K562 treated with DMSO at 1 percent for 24 hours (cell line): ENCODE results near the gene ZNF8. TPM values are rescaled to one million over a fixed set of nuclear protein-coding genes. Genes with fewer than 3 reads are reported as not detected.

Experiments used
- total RNA-seq: library from RNA; unstranded; fragments of 300-600 nt; gene quantifications from 2 replicates; pipeline ENCODE4 v1.2.3, GENCODE V29; 2022; ENCODE audit warnings: low read depth; ENCODE audit not compliant: insufficient read depth

Gene ZNF8
- total RNA-seq: 1.5 and 1.7 TPM in 2 replicates

DNA sequence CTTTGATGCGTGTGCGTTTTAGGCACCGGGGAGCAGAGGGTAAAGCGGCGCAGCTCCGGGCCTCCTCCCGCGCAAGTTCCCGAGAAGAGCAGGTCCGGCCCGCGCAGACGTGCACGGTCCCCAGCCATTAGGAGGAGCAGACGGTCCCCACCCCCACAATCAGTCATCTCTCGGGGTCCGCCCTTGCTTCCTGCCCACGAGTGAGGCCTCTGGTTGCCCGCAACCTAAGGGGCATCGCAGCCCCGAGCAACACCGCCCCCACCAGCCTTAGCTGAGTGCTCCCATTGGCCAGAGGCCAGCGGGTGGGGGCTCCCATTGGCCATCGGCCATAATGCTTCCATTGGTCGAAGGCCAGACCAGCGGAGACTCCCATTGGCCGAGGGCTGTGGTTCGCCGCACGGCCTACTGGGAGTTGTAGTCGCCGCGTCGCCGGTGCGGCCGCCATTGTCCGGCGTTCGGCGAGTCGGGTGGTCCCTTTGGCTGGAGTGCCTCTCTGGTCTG, at the start of gene ZNF8:
ZNF8 (plus strand) TSS at position 415 of the 501 bp plus-strand sequence. CDS start 127 bp downstream, outside the sequence.

GRCh38 chr19:58305065-58305931, 26.5 kb downstream of the ZNF8 start, which contains the start of gene ERVK3-1:
TSS of gene ERVK3-1 (plus strand) at chr19:58305377. CDS start at chr19:58312169, 6,792 bp downstream.

DNA sequence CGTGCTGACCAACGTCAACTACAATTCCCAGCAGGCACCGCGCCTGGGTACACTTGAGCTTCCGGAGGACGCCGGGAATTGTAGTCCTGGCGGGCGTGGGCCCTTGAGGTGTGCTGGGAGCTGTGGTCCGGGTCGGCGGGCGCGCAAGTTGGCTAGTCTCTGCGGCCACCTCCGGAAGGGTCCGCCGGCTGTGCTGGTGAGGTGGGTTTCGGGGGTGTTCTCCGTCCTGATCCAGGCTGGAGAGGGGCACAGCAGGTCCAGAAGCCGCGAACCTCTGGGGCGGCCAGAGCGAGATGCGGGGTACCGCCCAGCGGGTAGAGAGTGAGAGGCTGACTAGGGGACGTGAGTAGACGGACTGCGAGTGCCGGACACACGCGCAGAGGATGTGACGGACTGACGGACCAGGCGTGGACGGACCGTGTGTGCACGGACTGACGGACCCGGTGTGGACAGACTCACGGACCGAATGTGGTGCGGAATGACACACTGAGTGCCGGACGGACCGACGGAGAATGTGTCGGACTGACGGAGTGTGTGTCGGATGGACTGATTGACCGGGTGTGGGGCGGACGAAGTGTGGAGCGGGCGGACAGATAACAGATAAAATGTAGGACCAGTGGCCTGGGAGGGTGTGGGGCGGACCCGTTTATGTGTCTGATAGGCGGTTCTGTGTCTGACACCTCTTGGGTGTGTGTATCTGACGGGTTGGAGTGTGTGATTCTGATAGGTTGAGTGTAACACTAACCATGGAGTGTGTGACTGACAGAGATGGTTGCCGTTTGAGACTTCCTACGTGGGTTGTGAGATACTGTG, 48.4 kb downstream of the ZNF8 start, which contains the start of gene ZSCAN22:
ZSCAN22 (plus strand) TSS at position 81 of the 813 bp plus-strand sequence. CDS start 7,809 bp downstream, outside the sequence.

Other genes starting within 250 kb of the ZNF8 start
- gene ZSCAN1, start 244.9 kb upstream of the ZNF8 start, total RNA-seq: not detected in 2 replicates
- gene ZNF135, start 219.7 kb upstream of the ZNF8 start, total RNA-seq: 0.14 and 0.32 TPM in 2 replicates
- 7.9 and 11.5 TPM in 2 replicates for gene ZSCAN18, start 180.7 kb upstream of the ZNF8 start, total RNA-seq
- gene ZNF329, start 128.2 kb upstream of the ZNF8 start, total RNA-seq: 2.6 and 2.7 TPM in 2 replicates
- 33.1 and 33.2 TPM in 2 replicates for gene ZNF274, start 95.9 kb upstream of the ZNF8 start, total RNA-seq
- gene ZNF544, start 50.0 kb upstream of the ZNF8 start, total RNA-seq: 28.3 and 28.5 TPM in 2 replicates
- 79.3 and 90.5 TPM in 2 replicates for gene ERVK3-1, start 26.4 kb downstream of the ZNF8 start, total RNA-seq
- 2.2 and 3.1 TPM in 2 replicates for gene ZSCAN22, start 48.0 kb downstream of the ZNF8 start, total RNA-seq
- gene A1BG, start 74.5 kb downstream of the ZNF8 start, total RNA-seq: 53.9 and 61.3 TPM in 2 replicates
- 6.2 and 6.8 TPM in 2 replicates for gene ZNF497, start 83.8 kb downstream of the ZNF8 start, total RNA-seq
- gene ZNF837, start 102.1 kb downstream of the ZNF8 start, total RNA-seq: 5.8 and 6.7 TPM in 2 replicates
- 5,699 and 5,966 TPM in 2 replicates for gene RPS5, start 108.3 kb downstream of the ZNF8 start, total RNA-seq
- gene RNF225, start 116.7 kb downstream of the ZNF8 start, total RNA-seq: not detected in 2 replicates
- 31.3 and 34.8 TPM in 2 replicates for gene ZNF584, start 129.7 kb downstream of the ZNF8 start, total RNA-seq
- gene ZNF132, start 161.2 kb downstream of the ZNF8 start, total RNA-seq: 0.44 and 1.00 TPM in 2 replicates
- gene ZNF324B, start 172.7 kb downstream of the ZNF8 start, total RNA-seq: 7.5 and 10.6 TPM in 2 replicates
- gene ZNF324, start 188.1 kb downstream of the ZNF8 start, total RNA-seq: 16.9 and 19.2 TPM in 2 replicates
- 15.2 and 15.7 TPM in 2 replicates for gene ZNF446, start 197.4 kb downstream of the ZNF8 start, total RNA-seq
- gene SLC27A5, start 233.0 kb downstream of the ZNF8 start, total RNA-seq: 19.7 and 26.5 TPM in 2 replicates
- 20.5 and 25.2 TPM in 2 replicates for gene ZBTB45, start 240.9 kb downstream of the ZNF8 start, total RNA-seq